Spleen (tissue), 11 donors: Measurements from ENCODE around the gene CCDC90B. TPM values are rescaled to one million over a fixed set of nuclear protein-coding genes. Genes with fewer than 3 reads are reported as not detected.
"Not testable (repeated sequence)": the region's sequence is repeated elsewhere in the genome, so short reads cannot be mapped to it uniquely, and the experiment has no call there.

ENCODE experiments used
- DNase-seq: peaks from one replicate; pipeline ENCODE4 v3.0.0-alpha.2; 2020
- H3K27ac ChIP-seq, 8 donors: fragments of 200-600 bp; sonication (generic) in 7 of 8; 1 replicate in 4 of 8; 2 replicates in 4 of 8; pipeline versions ENCODE4 v1.5.0 to v1.8.0; 2016 to 2021; ENCODE audit warnings: inconsistent platforms in 4 of 8, mild to moderate bottlenecking in 4 of 8, moderate library complexity in 1 of 8
- H3K27me3 ChIP-seq, 7 donors: fragments of 200-600 bp; sonication (generic) in 6 of 7; replicated peaks in 1 of 7; 1 replicate in 4 of 7; 2 replicates in 3 of 7; pipeline versions ENCODE4 v1.5.0 to v1.8.0; 2016 to 2021; ENCODE audit warnings: inconsistent platforms in 3 of 7, mild to moderate bottlenecking in 1 of 7
- H3K36me3 ChIP-seq, 6 donors: fragments of 200-600 bp; sonication (generic) in 5 of 6; 1 replicate in 4 of 6; 2 replicates in 2 of 6; pipeline versions ENCODE4 v1.5.0 to v1.8.0; 2016 to 2021; ENCODE audit warnings: inconsistent platforms in 2 of 6
- H3K4me1 ChIP-seq, 6 donors: fragments of 200-600 bp; sonication (generic) in 5 of 6; 1 replicate in 3 of 6; 2 replicates in 3 of 6; pipeline versions ENCODE4 v1.5.0 to v1.8.0; 2016 to 2021; ENCODE audit warnings: inconsistent platforms in 3 of 6
- H3K4me3 ChIP-seq, 8 donors: fragments of 200-600 bp; sonication (generic) in 7 of 8; 1 replicate in 4 of 8; 2 replicates in 4 of 8; pipeline versions ENCODE4 v1.5.0 to v1.8.0; 2016 to 2021; ENCODE audit warnings: inconsistent platforms in 4 of 8, mild to moderate bottlenecking in 4 of 8, moderate library complexity in 2 of 8
- H3K9me3 ChIP-seq, 8 donors: fragments of 200-600 bp; sonication (generic) in 7 of 8; 1 replicate in 4 of 8; 2 replicates in 4 of 8; pipeline versions ENCODE4 v1.5.0 to v1.8.0; 2016 to 2021; ENCODE audit warnings: inconsistent platforms in 4 of 8
- POLR2A ChIP-seq, 3 donors: fragments of 450-650 bp; IDR thresholded peaks; one replicate each; pipeline ENCODE4 v1.5.1; 2017; ENCODE audit warnings: antibody characterized with exemption in 3 of 3, mild to moderate bottlenecking in 1 of 3
- POLR2AphosphoS5 ChIP-seq, 3 donors: sonication (generic); formaldehyde crosslinking; IDR thresholded peaks; one replicate each; pipeline ENCODE4 v1.5.1; 2017; ENCODE audit warnings: antibody characterized with exemption in 3 of 3
- WGBS, 5 donors: extraction: QIAGEN DNeasy Blood & Tissue Kit in 3 of 5; methylation state at CpG; one replicate each; pipeline versions ENCODE4 v1.1.5 to v1.1.7; 2013 to 2018; 5-methylcytosine and 5-hydroxymethylcytosine counted together
- intact Hi-C: fragments of 100-400 bp; cut with DNase I; formaldehyde crosslinking; loops from one replicate; pipeline ENCODE4 v1.15.0; 2023; ENCODE audit warnings: low total_unique reads
- polyA plus RNA-seq, 3 donors: library from polyadenylated mRNA; stranded (reverse); fragments of 200-250 nt; gene quantifications; one replicate each; pipeline ENCODE4 v1.2.1, GENCODE V29; 2013
- total RNA-seq, 7 donors: library from RNA; depleted of rRNA in 3 of 7; stranded (reverse); fragments of >200 nt in 3 of 7; fragmentation: NEBNext Ultra II Directional in 4 of 7; extraction: Animal tissue kit (Norgen Biotek cat#: 25700) in 4 of 7; gene quantifications; one replicate each; pipeline versions ENCODE4 v1.1.0 to v1.2.1, GENCODE V29; 2016 to 2021
- TF ChIP-seq, protein P1 (sequence below), 11 experiments: fragments of 200-600 bp in 7 of 11; fragments of 450-650 bp in 4 of 11; sonication (generic) in 4 of 11; IDR thresholded peaks in 8 of 11; conservative IDR thresholded peaks in 3 of 11; 1 replicate in 7 of 11; 2 replicates in 4 of 11; pipeline versions ENCODE4 v1.4.0 to v1.8.0; 2016 to 2021; ENCODE audit warnings: antibody characterized with exemption in 11 of 11, inconsistent platforms in 4 of 11, mild to moderate bottlenecking in 1 of 11
- donor health status: healthy with polysubstance abuse.
- donor health status: DM: no; HTN: no; CAD: no; lungs with moderate emphysema.
- donor health status: DM: no; HTN: no; CAD: no.
- donor health status: Bipolar disorder and iron deficiency.
- donor health status: healthy.
- donor health status: DM: no; HTN: no; CAD: no.
- donor health status: DM: yes; HTN: yes; CAD: no.

Gene CCDC90B
- total and polyA plus RNA-seq, 10 donors = 26.6 to 54.5 (median 36.6) TPM

DNA sequence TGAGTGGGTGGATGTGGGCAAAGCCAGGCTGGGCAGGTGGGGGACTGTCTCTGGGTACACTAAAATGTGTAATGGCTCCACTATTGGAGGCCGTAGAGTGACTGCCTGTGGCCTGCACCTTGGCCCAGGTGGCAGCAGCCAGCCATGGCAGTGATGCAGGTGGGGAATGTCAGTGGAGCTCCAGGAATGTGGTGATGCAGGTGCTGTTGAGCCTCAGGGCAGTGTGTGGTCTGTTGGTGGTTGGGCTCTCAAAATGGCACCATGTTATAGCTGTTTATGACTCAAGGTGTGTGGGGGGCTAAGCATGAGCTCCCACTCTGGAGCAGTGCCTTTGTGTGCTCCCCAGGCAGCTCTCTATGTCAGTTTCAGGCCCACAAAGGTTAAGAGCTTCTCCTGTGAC is 40.2 kb upstream of the CCDC90B start:
- TF ChIP-seq, protein P1, sequence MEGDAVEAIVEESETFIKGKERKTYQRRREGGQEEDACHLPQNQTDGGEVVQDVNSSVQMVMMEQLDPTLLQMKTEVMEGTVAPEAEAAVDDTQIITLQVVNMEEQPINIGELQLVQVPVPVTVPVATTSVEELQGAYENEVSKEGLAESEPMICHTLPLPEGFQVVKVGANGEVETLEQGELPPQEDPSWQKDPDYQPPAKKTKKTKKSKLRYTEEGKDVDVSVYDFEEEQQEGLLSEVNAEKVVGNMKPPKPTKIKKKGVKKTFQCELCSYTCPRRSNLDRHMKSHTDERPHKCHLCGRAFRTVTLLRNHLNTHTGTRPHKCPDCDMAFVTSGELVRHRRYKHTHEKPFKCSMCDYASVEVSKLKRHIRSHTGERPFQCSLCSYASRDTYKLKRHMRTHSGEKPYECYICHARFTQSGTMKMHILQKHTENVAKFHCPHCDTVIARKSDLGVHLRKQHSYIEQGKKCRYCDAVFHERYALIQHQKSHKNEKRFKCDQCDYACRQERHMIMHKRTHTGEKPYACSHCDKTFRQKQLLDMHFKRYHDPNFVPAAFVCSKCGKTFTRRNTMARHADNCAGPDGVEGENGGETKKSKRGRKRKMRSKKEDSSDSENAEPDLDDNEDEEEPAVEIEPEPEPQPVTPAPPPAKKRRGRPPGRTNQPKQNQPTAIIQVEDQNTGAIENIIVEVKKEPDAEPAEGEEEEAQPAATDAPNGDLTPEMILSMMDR (IDR thresholded peaks at IDR 0.05 in 8 of 11, conservative IDR thresholded peaks at IDR 0.05 in 3 of 11) = no peak
- TF ChIP-seq POLR2AphosphoS5 (IDR thresholded peaks at IDR 0.05) (no peak), POLR2A (IDR thresholded peaks at IDR 0.05) (no peak)
- intact Hi-C loops = no loop called here
- H3K4me3 ChIP-seq = no peak overlapping the region
- DNase-seq = no peak
- H3K4me1 ChIP-seq = no peaks in the 10 kb centered on the region
- H3K27me3 ChIP-seq = peaks cover 0 to 4% (median 0%) of the 10 kb centered on the region in 7 donors
- no peaks in the 10 kb centered on the region for H3K36me3 ChIP-seq
- WGBS, 5 donors = 67 to 100% (median 90%) methylated on average over 1 of the region's 1 CpG
- no peaks in the 10 kb centered on the region for H3K9me3 ChIP-seq
- no peak overlapping the region for H3K27ac ChIP-seq

DNA sequence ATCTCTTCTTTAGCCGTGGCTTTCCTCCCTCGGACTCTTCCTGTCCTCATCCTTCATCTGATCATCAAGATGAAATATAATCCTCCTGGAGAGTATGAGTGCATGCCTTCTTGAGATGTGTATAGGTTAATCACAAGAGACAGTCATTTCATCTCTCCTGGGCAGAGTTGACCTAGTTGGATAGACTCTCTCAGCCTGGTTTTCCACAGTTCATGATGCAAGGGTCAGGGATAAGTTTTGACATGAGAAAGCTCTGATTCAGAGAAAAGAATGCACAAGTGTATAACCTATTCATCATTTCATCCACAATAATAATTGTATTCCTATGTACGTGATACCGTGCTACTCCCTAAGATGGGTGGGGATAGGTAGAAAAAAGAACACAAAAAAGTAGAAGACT is 33.2 kb upstream of the CCDC90B start:
- intact Hi-C loops = no loop called here
- H3K9me3 ChIP-seq = peaks cover 0 to 9% (median 0%) of the 10 kb centered on the region in 8 donors
- TF ChIP-seq, protein P1 (IDR thresholded peaks at IDR 0.05 in 8 of 11, conservative IDR thresholded peaks at IDR 0.05 in 3 of 11) = no peak
- TF ChIP-seq POLR2AphosphoS5 (IDR thresholded peaks at IDR 0.05) (no peak), POLR2A (IDR thresholded peaks at IDR 0.05) (no peak)
- H3K36me3 ChIP-seq = no peaks in the 10 kb centered on the region
- H3K4me3 ChIP-seq = no peak overlapping the region
- no peaks in the 10 kb centered on the region for H3K27me3 ChIP-seq
- no peak overlapping the region for H3K27ac ChIP-seq
- 40 to 85% (median 47%) methylated on average over 4 of the region's 4 CpGs for WGBS, 5 donors
- DNase-seq = no peak
- H3K4me1 ChIP-seq = no peaks in the 10 kb centered on the region

DNA sequence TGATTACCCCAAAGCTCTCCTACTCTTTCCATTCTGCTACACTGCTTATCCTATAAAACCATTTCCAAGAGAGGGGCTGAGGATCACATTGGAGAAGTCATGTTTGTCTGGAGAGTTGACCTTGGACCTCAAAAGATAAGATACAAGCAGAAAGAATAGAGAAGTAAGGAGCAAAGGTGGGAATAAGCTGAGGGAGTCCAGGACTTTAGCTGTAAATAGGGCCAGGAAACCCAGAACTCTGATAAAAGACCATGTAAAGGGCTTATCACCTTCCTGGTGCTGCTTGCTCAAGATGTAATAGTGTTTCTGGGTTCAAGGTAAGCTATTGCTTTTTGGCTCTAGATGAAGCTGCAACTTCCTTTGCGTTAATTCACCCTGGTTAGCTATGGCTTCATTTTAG is 32.8 kb upstream of the CCDC90B start:
- 87 to 97% (median 92%) methylated on average over 1 of the region's 1 CpG for WGBS, 5 donors
- no peaks in the 10 kb centered on the region for H3K27me3 ChIP-seq
- H3K4me3 ChIP-seq = no peak overlapping the region
- no peaks in the 10 kb centered on the region for H3K4me1 ChIP-seq
- DNase-seq = no peak
- intact Hi-C loops = no loop called here
- TF ChIP-seq POLR2AphosphoS5 (IDR thresholded peaks at IDR 0.05) = no peak
- TF ChIP-seq POLR2A (IDR thresholded peaks at IDR 0.05) = no peak
- TF ChIP-seq, protein P1 (IDR thresholded peaks at IDR 0.05 in 8 of 11, conservative IDR thresholded peaks at IDR 0.05 in 3 of 11) = no peak
- H3K27ac ChIP-seq = no peak overlapping the region
- H3K36me3 ChIP-seq = no peaks in the 10 kb centered on the region
- H3K9me3 ChIP-seq = peaks cover 0 to 9% (median 0%) of the 10 kb centered on the region in 8 donors

DNA sequence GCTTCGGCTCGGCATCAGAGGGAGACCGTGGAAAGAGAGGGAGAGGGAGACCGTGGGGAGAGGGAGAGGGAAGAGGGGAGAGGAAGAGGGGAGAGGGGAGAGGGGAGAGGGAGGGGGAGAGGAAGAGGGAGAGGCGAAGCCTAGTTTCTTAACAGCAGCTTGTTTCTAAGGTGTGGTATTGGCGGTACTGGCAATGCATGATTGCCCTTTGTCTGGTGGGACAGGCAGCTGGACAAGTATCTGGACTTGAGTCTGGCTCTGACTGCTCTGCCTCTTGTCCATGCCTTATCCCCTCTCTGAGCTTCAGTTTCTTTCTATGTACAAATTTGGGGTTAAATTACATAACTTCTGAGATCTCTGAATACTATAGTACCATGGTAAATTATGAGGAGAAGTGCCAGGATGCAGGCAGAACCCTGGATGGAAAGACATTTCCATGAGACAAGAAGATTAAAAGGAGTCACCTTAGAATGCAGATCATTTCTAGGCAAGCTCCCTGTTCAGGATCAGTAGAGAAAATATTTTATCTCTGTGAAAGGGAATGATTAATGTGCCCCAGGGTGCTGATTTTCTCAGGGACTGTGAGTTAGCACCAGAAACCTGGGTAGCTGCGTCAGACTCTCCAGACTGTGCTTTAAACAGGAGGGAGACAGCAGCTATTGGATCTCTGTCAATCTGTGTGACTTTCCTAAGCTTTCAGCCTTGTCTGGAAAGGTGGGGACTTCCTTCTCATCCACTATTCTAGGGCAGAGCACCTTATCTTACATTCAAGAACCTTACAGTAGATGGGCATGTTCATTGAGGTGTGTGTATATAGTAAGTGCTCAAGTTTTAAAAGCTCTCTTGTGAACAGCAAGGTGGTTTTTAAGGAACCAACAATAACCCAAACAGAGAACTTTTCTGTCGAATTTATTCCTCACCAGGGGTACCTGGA is 31.9 kb upstream of the CCDC90B start:
- TF ChIP-seq, protein P1 (IDR thresholded peaks at IDR 0.05 in 8 of 11, conservative IDR thresholded peaks at IDR 0.05 in 3 of 11) = no peak
- TF ChIP-seq POLR2AphosphoS5 (IDR thresholded peaks at IDR 0.05) = no peak
- H3K4me3 ChIP-seq = no peak overlapping the region
- intact Hi-C loops = no loop called here
- no peaks in the 10 kb centered on the region for H3K27me3 ChIP-seq
- H3K4me1 ChIP-seq = no peaks in the 10 kb centered on the region
- H3K36me3 ChIP-seq = no peaks in the 10 kb centered on the region
- H3K27ac ChIP-seq = no peak overlapping the region
- DNase-seq = no peak
- WGBS, 5 donors = 83 to 90% (median 84%) methylated on average over 6 to 8 of the region's 8 CpGs
- peaks cover 0 to 9% (median 0%) of the 10 kb centered on the region in 8 donors for H3K9me3 ChIP-seq

DNA sequence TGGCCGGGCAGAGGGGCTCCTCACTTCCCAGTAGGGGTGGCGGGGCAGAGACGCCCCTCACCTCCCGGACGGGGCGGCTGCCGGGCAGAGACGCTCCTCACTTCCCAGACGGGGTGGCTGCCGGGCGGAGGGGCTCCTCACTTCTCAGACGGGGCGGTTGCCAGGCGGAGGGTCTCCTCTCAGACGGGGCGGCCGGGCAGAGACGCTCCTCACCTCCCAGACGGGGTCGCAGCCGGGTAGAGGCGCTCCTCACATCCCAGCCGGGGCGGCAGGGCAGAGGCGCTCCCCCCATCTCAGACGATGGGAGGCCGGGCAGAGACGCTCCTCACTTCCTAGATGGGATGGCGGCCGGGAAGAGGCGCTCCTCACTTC is 30.7 kb upstream of the CCDC90B start:
- H3K27ac ChIP-seq, H3K36me3 ChIP-seq, H3K4me1 ChIP-seq, intact Hi-C loops, H3K9me3 ChIP-seq, H3K27me3 ChIP-seq, H3K4me3 ChIP-seq, DNase-seq: not testable (repeated sequence)
- WGBS, 5 donors = 96 to 99% (median 98%) methylated on average over 15 to 31 of the region's 31 CpGs

DNA sequence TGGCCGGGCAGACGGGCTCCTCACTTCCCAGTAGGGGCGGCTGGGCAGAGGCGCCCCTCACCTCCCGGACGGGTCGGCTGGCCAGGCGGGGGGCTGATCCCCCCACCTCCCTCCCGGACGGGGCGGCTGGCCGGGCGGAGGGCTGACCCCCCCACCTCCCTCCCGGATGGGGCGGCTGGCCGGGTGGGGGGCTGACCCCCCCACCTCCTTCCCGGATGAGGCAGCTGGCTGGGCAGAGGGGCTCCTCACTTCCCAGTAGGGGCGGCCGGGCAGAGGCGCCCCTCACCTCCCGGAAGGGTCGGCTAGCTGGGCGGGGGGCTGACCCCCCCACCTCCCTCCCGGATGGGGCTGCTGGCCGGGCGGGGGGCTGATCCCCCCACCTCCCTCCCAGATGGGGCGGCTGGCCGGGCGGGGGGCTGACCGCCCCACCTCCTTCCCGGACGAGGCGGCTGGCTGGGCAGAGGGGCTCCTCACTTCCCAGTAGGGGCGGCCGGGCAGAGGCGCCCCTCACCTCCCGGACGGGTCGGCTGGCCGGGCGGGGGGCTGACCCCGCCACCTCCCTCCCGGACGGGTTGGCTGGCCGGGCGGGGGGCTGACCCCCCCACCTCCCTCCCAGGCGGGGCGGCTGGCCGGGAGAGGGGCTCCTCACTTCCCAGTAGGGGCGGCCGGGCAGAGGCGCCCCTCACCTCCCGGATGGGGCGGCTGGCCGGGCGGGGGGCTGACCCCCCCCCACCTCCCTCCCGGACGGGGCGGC is 30.2 kb upstream of the CCDC90B start:
- H3K4me3 ChIP-seq, H3K36me3 ChIP-seq, H3K9me3 ChIP-seq, DNase-seq, H3K27me3 ChIP-seq, H3K4me1 ChIP-seq, H3K27ac ChIP-seq, intact Hi-C loops: not testable (repeated sequence)
- WGBS, 5 donors = 87 to 96% (median 93%) methylated on average over 24 to 59 of the region's 59 CpGs
